Tibial nerve (tissue), 4 donors: Measurements from ENCODE around the gene SLC6A6. TPM values are rescaled to one million over a fixed set of nuclear protein-coding genes. Genes with fewer than 3 reads are reported as not detected.

ENCODE experiments used
- DNase-seq, 2 donors: peaks; one replicate each; pipeline ENCODE4 v3.0.0-alpha.2; 2019; ENCODE audit warnings: low spot score in 2 of 2
- H3K27ac ChIP-seq, 4 donors: fragments of 200-600 bp; sonication (generic) in 3 of 4; one replicate each; pipeline ENCODE4 v1.5.1; 2017 to 2019; ENCODE audit warnings: mild to moderate bottlenecking in 1 of 4
- H3K27me3 ChIP-seq, 2 donors: fragments of 200-600 bp; sonication (generic) in 1 of 2; one replicate each; pipeline versions ENCODE4 v1.5.1 to v1.6.0; 2017 to 2019
- H3K36me3 ChIP-seq, 3 donors: fragments of 200-600 bp; sonication (generic); one replicate each; pipeline ENCODE4 v1.5.1; 2018 to 2019
- H3K4me1 ChIP-seq, 4 donors: fragments of 200-600 bp; sonication (generic) in 3 of 4; one replicate each; pipeline ENCODE4 v1.5.1; 2017 to 2019
- H3K4me3 ChIP-seq, 4 donors: fragments of 200-600 bp; sonication (generic) in 3 of 4; one replicate each; pipeline ENCODE4 v1.5.1; 2017 to 2019; ENCODE audit warnings: mild to moderate bottlenecking in 1 of 4, moderate library complexity in 1 of 4
- H3K9me3 ChIP-seq, 4 donors: fragments of 200-600 bp; sonication (generic) in 3 of 4; one replicate each; pipeline ENCODE4 v1.5.1; 2017 to 2019
- EP300 ChIP-seq, 2 donors: sonication (generic); formaldehyde crosslinking; IDR thresholded peaks; one replicate each; pipeline ENCODE4 v1.6.1; 2017; ENCODE audit warnings: antibody characterized with exemption in 2 of 2, mild to moderate bottlenecking in 1 of 2
- POLR2A ChIP-seq, 2 donors: fragments of 450-650 bp; IDR thresholded peaks; one replicate each; pipeline ENCODE4 v1.6.1; 2017; ENCODE audit warnings: antibody characterized with exemption in 2 of 2, mild to moderate bottlenecking in 2 of 2, moderate library complexity in 2 of 2
- WGBS, 2 donors: methylation state at CpG; one replicate each; pipeline ENCODE4 v1.1.5; 2018; 5-methylcytosine and 5-hydroxymethylcytosine counted together
- total RNA-seq, 4 donors: library from RNA; depleted of rRNA; stranded (reverse); fragments of >200 nt; gene quantifications; one replicate each; pipeline ENCODE4 v1.1.0, GENCODE V29; 2016
- TF ChIP-seq, protein P1 (sequence below), 5 experiments: fragments of 200-600 bp in 3 of 5; fragments of 450-650 bp in 2 of 5; sonication (generic) in 3 of 5; IDR thresholded peaks; one replicate each; pipeline ENCODE4 v1.5.1; 2016 to 2019; ENCODE audit warnings: antibody characterized with exemption in 5 of 5, mild to moderate bottlenecking in 3 of 5, moderate library complexity in 2 of 5

Gene SLC6A6
- total RNA-seq, 4 donors from 2014 or later = 11.8 to 24.9 (median 13.5) TPM

DNA sequence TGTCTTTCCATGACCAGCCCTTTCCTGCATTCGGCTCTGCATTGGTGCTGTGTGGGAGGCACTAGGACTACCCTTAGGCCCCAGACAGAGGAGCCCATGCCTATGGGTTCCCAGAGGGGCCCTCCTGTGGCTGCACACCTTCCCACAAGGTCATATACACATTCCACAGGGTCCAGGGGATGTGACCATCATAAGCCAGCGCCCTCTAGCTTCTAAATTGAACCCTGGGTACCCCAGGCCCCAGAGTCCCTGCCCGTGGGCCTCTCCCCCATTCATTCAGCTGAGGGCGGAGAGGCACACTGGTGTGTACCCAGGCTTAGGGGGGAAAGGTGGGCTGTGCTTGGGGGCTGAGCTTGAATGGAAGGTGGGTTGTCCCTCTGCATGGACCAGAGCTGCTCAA lies 10.2 kb upstream of the SLC6A6 start:
- Histone ChIP-seq H3K27ac (no peak overlapping the region), H3K4me3 (no peak overlapping the region), H3K36me3 (no peaks in the 10 kb centered on the region), H3K4me1 (no peaks in the 10 kb centered on the region), H3K9me3 (no peaks in the 10 kb centered on the region), H3K27me3 (no peaks in the 10 kb centered on the region)
- DNase-seq = no peak
- TF ChIP-seq POLR2A (IDR thresholded peaks at IDR 0.05) = no peak
- TF ChIP-seq EP300 (IDR thresholded peaks at IDR 0.05) = no peak
- TF ChIP-seq, protein P1, sequence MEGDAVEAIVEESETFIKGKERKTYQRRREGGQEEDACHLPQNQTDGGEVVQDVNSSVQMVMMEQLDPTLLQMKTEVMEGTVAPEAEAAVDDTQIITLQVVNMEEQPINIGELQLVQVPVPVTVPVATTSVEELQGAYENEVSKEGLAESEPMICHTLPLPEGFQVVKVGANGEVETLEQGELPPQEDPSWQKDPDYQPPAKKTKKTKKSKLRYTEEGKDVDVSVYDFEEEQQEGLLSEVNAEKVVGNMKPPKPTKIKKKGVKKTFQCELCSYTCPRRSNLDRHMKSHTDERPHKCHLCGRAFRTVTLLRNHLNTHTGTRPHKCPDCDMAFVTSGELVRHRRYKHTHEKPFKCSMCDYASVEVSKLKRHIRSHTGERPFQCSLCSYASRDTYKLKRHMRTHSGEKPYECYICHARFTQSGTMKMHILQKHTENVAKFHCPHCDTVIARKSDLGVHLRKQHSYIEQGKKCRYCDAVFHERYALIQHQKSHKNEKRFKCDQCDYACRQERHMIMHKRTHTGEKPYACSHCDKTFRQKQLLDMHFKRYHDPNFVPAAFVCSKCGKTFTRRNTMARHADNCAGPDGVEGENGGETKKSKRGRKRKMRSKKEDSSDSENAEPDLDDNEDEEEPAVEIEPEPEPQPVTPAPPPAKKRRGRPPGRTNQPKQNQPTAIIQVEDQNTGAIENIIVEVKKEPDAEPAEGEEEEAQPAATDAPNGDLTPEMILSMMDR (IDR thresholded peaks at IDR 0.05) = no peak
- 85 to 92% methylated on average over 4 of the region's 4 CpGs for WGBS, 2 donors

DNA sequence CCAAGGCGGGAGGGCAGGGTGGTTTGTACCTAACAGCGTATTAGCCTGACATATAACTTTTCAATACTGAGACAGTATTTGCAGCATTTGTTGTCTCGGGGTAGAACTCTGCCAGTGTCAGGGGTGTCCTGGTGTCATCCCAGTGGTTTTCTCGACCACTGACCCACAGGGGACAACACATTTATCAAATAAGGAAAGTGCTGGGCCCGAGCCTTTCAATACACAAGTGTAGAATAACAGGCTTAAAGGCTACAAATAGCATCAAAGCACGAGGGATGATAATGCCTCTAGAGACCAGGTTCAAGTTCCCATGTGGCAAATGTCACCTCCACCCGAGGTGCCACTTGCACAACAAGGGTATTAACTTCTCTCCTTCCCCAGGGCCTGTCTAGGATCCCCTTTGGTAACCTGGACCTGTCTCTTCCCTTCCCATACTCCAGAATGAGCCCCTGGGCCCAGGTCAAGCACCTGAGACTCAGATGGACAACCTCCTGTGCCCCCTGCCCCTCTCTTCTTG lies 9.5 kb upstream of the SLC6A6 start:
- Histone ChIP-seq H3K27me3 (no peaks in the 10 kb centered on the region), H3K36me3 (no peaks in the 10 kb centered on the region), H3K4me1 (no peaks in the 10 kb centered on the region), H3K27ac (no peak overlapping the region), H3K4me3 (no peak overlapping the region), H3K9me3 (no peaks in the 10 kb centered on the region)
- TF ChIP-seq POLR2A (IDR thresholded peaks at IDR 0.05) = no peak
- TF ChIP-seq, protein P1 (IDR thresholded peaks at IDR 0.05) = no peak
- TF ChIP-seq EP300 (IDR thresholded peaks at IDR 0.05) = no peak
- WGBS, 2 donors = 89 to 90% methylated on average over 7 of the region's 7 CpGs
- DNase-seq = no peak

DNA sequence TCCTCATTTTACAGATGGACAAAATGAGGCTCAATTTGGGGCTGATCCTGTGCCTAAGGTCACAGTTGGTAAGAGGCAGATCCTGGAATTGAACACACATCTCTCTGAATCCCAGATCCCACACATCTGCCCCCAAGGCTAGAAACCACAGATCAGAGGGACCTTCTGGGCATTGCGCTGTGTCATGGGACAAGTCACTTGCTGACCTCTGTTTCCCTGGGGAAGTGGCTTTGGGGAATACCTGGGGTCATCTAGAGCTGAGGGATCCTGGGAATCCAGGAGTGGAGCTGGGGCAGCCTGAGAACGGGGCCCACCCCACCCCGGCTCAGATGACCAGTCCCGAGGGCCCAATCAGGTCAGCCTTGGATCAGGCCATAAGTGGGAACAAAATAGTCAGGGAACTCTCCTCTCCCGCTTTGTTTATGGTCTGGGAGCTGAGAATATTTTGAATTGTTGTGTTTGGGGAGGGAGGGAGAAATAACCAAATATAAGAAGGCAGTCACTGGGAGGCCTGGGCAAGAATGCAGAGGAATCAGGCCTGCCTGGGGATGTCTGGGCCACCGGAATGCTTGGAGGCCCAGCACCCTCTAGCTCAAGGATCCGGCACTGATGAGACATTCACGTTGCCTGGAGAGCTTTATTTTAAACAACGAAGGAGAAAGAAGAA lies 8.8 kb upstream of the SLC6A6 start:
- H3K4me1 ChIP-seq = no peaks in the 10 kb centered on the region
- TF ChIP-seq, protein P1 (IDR thresholded peaks at IDR 0.05) = no peak
- TF ChIP-seq POLR2A (IDR thresholded peaks at IDR 0.05) = no peak
- no peak overlapping the region for H3K27ac ChIP-seq
- H3K27me3 ChIP-seq = no peaks in the 10 kb centered on the region
- H3K9me3 ChIP-seq = no peaks in the 10 kb centered on the region
- H3K36me3 ChIP-seq = no peaks in the 10 kb centered on the region
- H3K4me3 ChIP-seq = no peak overlapping the region
- 52 to 61% methylated on average over 9 of the region's 9 CpGs for WGBS, 2 donors
- DNase-seq = no peak

DNA sequence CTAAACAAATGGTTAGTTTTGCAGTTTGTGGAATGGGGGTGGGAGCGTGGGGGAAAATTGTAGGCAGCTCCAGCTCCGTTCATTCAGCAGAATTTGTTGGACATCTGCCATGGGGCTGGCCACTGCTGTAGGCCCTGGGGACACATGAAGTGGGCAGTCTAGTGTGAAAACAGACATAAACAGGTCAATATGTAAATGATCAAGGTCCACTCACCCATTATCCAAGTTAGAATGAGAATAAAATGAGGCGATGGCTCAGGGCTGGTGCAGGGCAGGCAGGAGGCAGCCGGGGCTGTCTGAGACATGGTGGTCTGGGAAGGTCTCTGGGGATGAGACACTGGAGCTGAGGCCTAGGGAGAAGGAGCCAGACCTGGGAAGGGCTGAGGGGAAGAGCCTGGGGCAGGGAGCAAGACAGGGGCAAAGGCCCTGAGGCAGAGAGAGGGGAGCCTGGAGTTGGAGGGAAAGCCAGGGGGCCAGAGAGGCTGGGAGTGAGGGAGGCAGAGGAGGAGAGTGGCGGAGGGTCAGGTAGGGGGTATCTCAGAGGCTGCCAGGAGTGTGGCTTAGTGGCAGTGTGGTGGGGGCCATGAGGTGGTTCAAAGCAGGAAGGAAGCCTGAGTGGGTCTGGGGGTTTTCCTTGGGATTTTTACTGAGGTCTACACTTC lies 6.2 kb upstream of the SLC6A6 start:
- H3K27me3 ChIP-seq = no peaks in the 10 kb centered on the region
- no peaks in the 10 kb centered on the region for H3K9me3 ChIP-seq
- no peak for TF ChIP-seq EP300 (IDR thresholded peaks at IDR 0.05)
- TF ChIP-seq, protein P1 (IDR thresholded peaks at IDR 0.05) = no peak
- no peak for TF ChIP-seq POLR2A (IDR thresholded peaks at IDR 0.05)
- no peak for DNase-seq
- 46 to 59% methylated on average over 5 of the region's 5 CpGs for WGBS, 2 donors
- H3K4me3 ChIP-seq = no peak overlapping the region
- H3K27ac ChIP-seq = no peak overlapping the region
- no peaks in the 10 kb centered on the region for H3K36me3 ChIP-seq
- no peaks in the 10 kb centered on the region for H3K4me1 ChIP-seq

DNA sequence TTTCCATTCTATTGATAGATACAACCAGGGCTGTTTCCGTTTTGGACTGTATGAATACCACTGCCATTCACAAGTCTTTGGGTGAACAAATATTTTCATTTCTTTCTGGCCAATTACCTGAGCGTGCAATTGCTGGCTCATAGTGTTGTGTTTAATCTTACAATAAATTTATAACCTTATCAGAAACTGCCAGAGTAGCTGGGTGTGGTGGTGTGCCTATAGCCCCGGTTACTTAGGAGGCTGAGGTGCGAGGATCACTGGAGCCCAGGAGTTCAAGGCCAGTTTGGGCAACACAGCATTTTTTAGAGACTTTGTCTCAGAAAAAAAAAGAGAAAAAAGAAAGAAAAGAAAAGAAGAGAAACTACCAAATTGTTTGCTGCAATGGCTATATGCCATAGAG lies 5.4 kb upstream of the SLC6A6 start:
- DNase-seq = no peak
- Histone ChIP-seq H3K36me3 (no peaks in the 10 kb centered on the region), H3K4me3 (no peak overlapping the region), H3K9me3 (no peaks in the 10 kb centered on the region), H3K27me3 (no peaks in the 10 kb centered on the region), H3K27ac (no peak overlapping the region), H3K4me1 (peaks cover 0 to 3% (median 0%) of the 10 kb centered on the region in 4 donors)
- 89% methylated on average over 4 of the region's 4 CpGs for WGBS, 2 donors
- no peak for TF ChIP-seq EP300 (IDR thresholded peaks at IDR 0.05)
- TF ChIP-seq, protein P1 (IDR thresholded peaks at IDR 0.05) = no peak
- TF ChIP-seq POLR2A (IDR thresholded peaks at IDR 0.05) = no peak
